HG02678 (cell line): ENCODE results near the gene TMCC2.

Source experiments
- ATAC-seq: cut with Tn5 transposase; IDR thresholded peaks from one replicate; pipeline ENCODE4 v1.9.1; 2021; ENCODE audit warnings: mild to moderate bottlenecking, moderate library complexity; ENCODE audit not compliant: unreplicated experiment

TMCC2 gene

DNA sequence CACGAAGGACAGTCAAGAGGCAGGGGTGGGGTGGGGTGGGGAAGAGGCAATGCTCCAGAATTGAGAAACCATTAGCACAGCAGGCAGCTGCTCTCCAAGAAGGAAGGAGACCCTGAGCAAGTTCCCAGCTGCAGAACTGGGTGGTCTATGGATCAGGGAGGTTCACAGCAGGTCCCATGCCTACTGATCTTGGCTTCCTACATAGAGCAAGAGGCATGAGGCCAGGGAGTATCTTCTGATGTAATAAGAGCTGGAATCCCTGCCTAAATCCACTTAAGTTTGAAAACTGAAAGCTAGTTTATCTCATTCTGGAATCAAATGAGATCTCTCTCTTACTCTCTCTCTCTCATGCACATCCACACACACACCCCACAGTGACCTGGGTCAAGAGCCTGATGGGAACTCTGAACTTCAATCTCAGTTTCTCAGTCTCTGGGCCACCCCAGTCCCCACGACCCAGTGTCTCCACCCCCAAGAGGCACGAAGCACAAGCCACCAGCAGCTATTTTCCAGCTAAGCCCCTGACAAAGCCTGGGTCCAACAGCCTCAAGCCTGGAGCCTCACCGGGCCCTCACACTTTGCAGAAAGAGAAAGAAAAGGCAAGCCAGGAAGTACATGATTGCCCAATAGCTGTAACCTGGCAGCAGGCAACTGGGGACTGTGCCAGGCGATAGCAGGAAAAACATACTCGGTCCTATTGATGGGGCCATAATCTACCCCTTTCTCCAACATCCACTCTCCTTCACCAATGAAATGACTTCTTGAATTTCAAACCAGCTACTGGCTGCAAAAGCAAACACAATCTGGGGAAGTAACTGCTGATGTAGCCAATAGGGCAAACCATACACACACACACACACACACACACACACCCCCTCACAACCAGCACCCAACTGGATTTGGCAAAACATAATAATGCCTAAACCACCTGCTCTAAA, 91.6 kb downstream of the TMCC2 start:
- ATAC-seq = no peak

DNA sequence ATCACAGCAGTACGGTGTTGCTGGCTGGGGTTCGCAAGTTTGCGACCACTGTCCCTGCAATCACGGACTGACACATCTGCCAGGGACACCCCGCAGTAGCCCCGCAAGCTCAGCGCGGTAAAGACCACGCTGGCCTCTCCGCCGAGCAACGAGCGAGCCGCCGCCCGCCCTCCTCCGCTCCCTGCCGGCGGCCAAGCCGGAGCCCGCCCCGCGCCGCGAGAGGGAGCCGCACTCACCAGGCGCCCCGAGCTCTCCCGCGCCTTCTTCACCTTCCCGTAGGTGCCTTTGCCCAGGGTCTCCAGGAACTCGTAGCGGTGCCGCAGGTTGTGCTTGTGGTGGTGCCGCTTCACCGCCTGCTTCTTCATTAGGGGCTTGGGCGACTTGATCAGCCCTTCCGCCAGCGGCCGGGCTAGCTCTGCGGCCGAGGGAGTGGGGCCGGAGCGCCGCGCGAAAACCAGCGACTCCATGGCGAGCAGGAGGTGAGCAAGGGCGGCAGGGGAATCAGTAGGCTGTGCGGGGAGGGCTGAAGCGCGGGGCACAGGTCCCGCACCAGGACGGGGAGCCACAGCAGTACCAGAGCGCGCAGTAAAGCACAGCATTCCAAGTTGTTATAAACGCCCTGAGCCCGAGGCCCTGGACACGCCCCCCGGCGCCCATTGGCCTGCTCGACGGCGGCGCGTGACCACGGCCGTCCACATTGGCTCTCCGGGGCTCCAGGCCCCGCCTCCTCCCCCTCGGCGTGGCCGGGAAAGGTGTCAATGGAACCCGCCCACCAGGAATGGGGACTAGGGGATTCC, 93.6 kb downstream of the TMCC2 start, which contains the start of gene NUAK2:
NUAK2 (minus strand) TSS at position 584 of the 797 bp plus-strand sequence; CDS start at position 467, 117 bp downstream.
- ATAC-seq = peak; percentile 64

DNA sequence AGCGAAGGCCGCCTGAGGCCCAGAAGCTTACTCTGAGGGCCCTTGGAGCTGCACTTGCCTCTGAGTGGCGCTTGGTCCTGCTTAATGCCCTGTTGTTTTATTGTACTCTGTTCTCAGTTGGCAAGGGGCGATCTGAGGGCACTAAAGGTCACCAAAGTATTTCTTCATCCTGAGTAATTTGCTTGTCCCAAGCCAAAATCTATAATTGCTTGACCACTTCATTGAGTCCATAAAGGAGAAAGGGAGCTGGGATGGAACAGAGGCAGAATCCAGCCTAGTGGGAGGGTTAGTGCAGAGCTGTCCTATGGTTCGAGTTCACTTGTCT, 94.2 kb downstream of the TMCC2 start:
- ATAC-seq = no peak
